ENCODE results near the gene TRPM3. TPM values are rescaled to one million over a fixed set of nuclear protein-coding genes. Genes with fewer than 3 reads are reported as not detected.

The TRPM3 gene
- total RNA-seq, 1 donor from 2014 or later, result 26.1 TPM

DNA sequence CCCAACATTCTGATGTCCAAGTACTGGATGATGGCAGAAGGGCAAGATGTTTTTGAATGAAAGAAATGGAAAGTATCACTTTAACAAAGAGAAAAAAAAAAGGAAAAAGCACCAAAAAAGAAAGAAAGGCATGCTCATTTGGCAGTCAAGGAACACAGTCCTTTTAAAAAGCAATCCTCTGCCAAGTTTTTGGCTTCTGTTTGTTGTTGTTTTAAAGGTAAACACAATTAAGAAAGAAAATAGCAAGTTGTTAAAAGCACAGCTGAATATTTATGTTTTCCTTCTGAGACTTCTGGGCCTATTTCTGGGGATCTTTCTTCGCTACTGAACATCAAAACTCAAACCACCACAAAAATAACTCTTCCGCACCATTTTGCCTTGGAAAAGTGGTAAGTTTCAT is 162.1 kb downstream of the TRPM3 start:
- ATAC-seq, result no peak
- DNase-seq (ENCODE audit: low spot score), result no peak
- intact Hi-C loops (cut with DNase I), result no loop called here

GRCh38 chr9:70954596-70955143 is 166.8 kb downstream of the TRPM3 start:
- intact Hi-C loops (cut with DNase I), result no loop called here
- DNase-seq (ENCODE audit: low spot score), result no peak
- ATAC-seq, result no peak

GRCh38 chr9:70954126-70954525 is 167.3 kb downstream of the TRPM3 start:
- ATAC-seq (no peak), DNase-seq (ENCODE audit: low spot score) (no peak)
- intact Hi-C loops (cut with DNase I), result no loop called here

- ATAC-seq (no peak), DNase-seq (ENCODE audit: low spot score) (no peak)
- intact Hi-C loops (cut with DNase I), result no loop called here
Measured at GRCh38 chr9:70951749-70952727, 169.4 kb downstream of the TRPM3 start.

DNA sequence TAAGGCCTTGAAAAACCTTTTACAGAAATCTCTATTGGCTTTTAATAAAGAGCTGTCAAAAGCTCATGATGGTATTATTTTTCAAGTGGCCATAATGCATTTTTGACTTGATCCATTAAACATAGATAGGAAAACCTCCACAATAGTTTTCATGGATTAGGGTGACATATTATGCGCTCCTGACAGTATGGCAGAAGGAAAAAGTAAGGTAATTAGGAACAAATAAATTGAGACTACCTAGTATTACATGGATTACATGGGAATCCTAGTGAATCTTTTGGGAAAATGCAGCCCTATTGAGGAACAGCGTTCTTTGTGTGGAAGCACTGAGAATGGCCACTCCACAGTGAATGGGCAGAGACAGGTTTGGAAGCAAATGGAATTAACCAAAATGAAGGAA is 171.2 kb downstream of the TRPM3 start:
- no peak for DNase-seq (ENCODE audit: low spot score)
- intact Hi-C loops (cut with DNase I), result no loop called here
- no peak for ATAC-seq

DNA sequence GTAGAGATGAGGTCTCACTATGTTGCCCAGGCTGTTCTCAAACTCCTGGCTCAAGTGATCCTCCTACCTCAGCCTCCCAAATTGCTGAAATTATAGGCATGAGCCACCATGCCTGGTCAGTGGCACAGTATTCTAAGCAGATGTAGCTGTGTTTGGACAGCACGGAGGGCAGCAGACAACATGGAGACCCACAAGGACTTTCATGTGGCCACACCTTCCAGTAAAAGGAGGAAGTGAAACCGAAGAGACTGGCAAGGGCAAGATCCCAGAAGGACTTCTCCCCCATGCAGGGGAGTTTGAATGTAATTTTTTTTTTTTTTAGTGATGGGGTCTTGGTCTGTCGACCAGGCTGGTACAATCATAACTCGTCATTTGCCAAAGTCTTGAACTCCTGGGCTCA is 172.2 kb downstream of the TRPM3 start:
- no peak for DNase-seq (ENCODE audit: low spot score)
- ATAC-seq, result no peak
- intact Hi-C loops (cut with DNase I), result no loop called here

GRCh38 chr9:70948744-70949143 is 172.7 kb downstream of the TRPM3 start:
- no peak for ATAC-seq
- intact Hi-C loops (cut with DNase I), result no loop called here
- DNase-seq (ENCODE audit: low spot score), result no peak

GRCh38 chr9:70947511-70947910 is 173.9 kb downstream of the TRPM3 start:
- intact Hi-C loops (cut with DNase I), result no loop called here
- ATAC-seq (no peak), DNase-seq (ENCODE audit: low spot score) (no peak)

DNA sequence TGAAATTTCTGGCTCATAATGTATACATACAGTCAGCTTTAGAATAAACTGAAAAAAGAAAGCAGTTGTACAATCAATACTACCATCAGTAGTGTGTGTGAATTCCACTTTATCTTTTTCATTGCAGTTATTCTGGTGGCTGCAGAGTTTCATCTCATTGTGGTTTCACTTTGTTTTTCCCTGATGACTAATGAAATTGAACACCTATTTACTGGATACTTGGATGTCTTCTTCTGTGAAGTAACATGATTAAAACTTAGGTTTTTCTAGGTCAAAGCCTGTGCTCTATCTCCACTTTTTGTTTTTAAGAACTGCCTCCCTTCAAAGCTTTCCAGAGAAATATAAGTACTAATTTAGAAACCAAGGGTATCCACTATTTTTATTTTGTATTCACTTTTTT is 174.3 kb downstream of the TRPM3 start:
- intact Hi-C loops (cut with DNase I), result no loop called here
- no peak for ATAC-seq

GRCh38 chr9:70945301-70945700 is 176.1 kb downstream of the TRPM3 start:
- DNase-seq (ENCODE audit: low spot score) (no peak), ATAC-seq (no peak)

More for the DNA sequence above, 174.3 kb downstream of the TRPM3 start:
- no peak for DNase-seq (ENCODE audit: low spot score)

GRCh38 chr9:70941191-70941590 is 180.2 kb downstream of the TRPM3 start:
- DNase-seq (ENCODE audit: low spot score), result no peak
- no peak for ATAC-seq
- intact Hi-C loops (cut with DNase I), result no loop called here

More at GRCh38 chr9:70945301-70945700, 176.1 kb downstream of the TRPM3 start:
- intact Hi-C loops (cut with DNase I), result no loop called here

- ATAC-seq, result no peak
- no peak for DNase-seq (ENCODE audit: low spot score)
- intact Hi-C loops (cut with DNase I), result no loop called here
Measured at GRCh38 chr9:70940605-70941004, 180.8 kb downstream of the TRPM3 start.

DNA sequence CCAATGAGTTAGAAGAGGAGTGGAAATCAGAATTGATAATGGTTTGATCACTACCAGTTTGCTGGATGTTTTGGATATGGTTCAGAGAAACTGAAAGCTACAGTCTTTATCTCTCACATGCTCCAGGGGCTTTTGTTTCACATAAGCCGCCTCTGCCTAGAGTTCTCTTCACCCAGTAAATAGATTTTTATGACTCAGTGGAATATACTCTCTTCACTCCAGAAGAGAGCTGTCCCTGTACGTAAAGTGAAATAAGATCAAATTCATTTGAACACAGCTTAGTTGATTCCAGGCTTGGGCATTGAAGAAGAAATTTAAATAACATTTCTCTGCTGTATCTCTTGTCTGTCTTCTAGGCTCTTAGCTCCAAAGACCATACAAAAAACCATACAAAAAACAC is 184.9 kb downstream of the TRPM3 start:
- intact Hi-C loops (cut with DNase I), result no loop called here
- no peak for DNase-seq (ENCODE audit: low spot score)
- ATAC-seq, result no peak

GRCh38 chr9:70935856-70936255 is 185.6 kb downstream of the TRPM3 start:
- DNase-seq (ENCODE audit: low spot score), result no peak
- peak; percentile 34 for ATAC-seq
- intact Hi-C loops (cut with DNase I), result no loop called here

DNA sequence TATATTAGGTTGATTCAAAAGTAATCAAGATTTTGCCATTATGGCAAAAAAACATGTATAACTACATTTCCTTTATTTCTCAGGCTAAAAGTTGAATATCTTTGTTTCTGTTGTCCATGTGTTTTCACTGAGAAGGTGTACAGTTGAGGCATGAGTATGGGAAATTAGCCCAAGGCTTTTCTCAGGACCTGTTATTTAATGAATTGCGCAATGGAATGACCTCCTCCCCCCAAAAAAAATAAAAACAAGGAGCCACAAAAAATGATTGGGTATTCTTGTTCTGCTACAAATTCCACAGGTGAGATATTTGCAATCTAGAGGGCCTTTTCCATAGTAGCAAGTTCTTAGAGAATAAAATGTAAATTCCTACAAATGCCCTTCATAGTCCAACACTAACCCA is 186.8 kb downstream of the TRPM3 start:
- DNase-seq (ENCODE audit: low spot score) (no peak), ATAC-seq (no peak)
- intact Hi-C loops (cut with DNase I), result no loop called here

DNA sequence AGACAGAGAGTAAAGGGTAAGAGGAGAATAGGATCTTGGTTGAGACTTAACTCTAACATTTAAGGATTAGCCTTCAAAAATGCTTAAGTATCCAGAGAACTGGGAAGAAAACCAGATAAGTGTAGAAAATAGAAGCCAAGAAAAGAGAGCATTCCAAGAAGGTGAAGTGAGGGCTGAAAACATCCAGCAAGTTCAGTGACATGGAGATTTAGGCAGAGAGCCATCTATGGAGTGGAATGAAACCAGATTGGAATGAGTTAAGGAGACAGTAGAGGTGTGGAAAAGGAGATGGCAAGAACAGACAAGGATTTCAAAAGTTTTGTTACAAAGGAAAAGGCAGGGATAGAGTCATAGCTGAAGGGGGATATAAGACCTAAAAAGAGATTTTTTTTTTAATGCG is 188.1 kb downstream of the TRPM3 start:
- ATAC-seq, result no peak
- no peak for DNase-seq (ENCODE audit: low spot score)
- intact Hi-C loops (cut with DNase I), result no loop called here

- DNase-seq (ENCODE audit: low spot score) (no peak), ATAC-seq (no peak)
- intact Hi-C loops (cut with DNase I), result no loop called here
Measured at GRCh38 chr9:70932097-70932496, 189.3 kb downstream of the TRPM3 start.

- no peak for DNase-seq (ENCODE audit: low spot score)
- intact Hi-C loops (cut with DNase I), result loop anchor here (5.0 kb wide), 1 partner anchor 320 kb away; no protein-coding TSS in a partner anchor
- ATAC-seq, result no peak
Measured at GRCh38 chr9:70927530-70927929, 193.9 kb downstream of the TRPM3 start.

GRCh38 chr9:70924895-70925547 is 196.4 kb downstream of the TRPM3 start:
- peak; percentile 96 for ATAC-seq

GRCh38 chr9:70924380-70924779 is 197.0 kb downstream of the TRPM3 start:
- no peak for DNase-seq (ENCODE audit: low spot score)
- peak; percentile 76 for ATAC-seq
- intact Hi-C loops (cut with DNase I), result no loop called here

More at GRCh38 chr9:70924895-70925547, 196.4 kb downstream of the TRPM3 start:
- intact Hi-C loops (cut with DNase I), result loop anchor here (5.0 kb wide), 1 partner anchor 322 kb away; no protein-coding TSS in a partner anchor
- DNase-seq (ENCODE audit: low spot score), result no peak

Data from sciatic nerve (tissue), 2 donors.